GM12892 (cell line): ENCODE data around the gene UPB1.

Source experiments
- DNase-seq: peaks from one replicate; pipeline ENCODE4 v3.0.0; 2011; ENCODE audit not compliant: insufficient read length
- FAIRE-seq: peaks from 2 replicates; lab custom pipeline; 2011; peaks lifted over from hg19 to GRCh38; lab: Jason Lieb, UNC
- POLR2A ChIP-seq: IDR thresholded peaks from 2 replicates; pipeline ENCODE4 v1.6.1; 2011; ENCODE audit warnings: low read depth, low read length, control low read depth
- POLR2AphosphoS5 ChIP-seq: IDR thresholded peaks from 2 replicates; pipeline ENCODE4 v1.6.1; 2011; ENCODE audit warnings: low read depth, low read length, control low read depth
- TAF1 ChIP-seq: IDR thresholded peaks from 2 replicates; pipeline ENCODE4 v1.6.1; 2011; ENCODE audit warnings: low read depth, mild to moderate bottlenecking, control low read depth, low read length, borderline replicate concordance

The UPB1 gene

DNA sequence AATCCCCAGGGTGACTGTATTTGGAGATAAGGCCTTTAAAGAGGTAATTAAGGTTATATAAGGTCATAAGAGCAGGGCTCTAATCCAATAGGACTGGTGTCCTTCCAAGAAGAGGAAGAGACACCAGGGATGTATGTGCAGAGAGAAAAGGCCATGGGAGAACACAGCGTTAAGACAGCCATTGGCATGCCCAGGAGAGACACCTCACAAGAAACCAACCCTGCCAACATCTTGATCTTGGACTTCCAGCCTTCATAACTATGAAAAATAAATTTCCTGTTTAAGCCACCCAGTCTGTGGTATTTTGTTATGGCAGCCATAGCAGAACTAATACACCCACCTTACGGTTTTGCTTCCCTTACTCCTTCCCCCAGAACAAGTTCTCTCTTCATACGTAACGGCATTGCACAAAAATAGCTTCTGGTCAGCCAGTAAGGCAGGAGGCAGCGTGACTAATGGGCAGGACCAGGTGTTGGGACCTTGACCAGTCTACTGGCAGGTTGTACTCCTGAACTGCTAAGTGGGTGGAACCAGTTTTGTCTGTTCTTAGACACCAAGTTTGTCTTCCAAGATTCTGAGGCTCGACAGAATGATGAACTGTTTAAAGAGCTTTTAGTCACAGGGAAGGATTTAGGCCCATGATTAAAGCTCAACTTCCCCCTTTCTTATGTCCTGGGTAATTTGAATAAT, 31.9 kb upstream of the UPB1 start:
- TF ChIP-seq TAF1 = no peak
- TF ChIP-seq POLR2A = no peak
- TF ChIP-seq POLR2AphosphoS5 = no peak
- FAIRE-seq = no peak
- no peak for DNase-seq

DNA sequence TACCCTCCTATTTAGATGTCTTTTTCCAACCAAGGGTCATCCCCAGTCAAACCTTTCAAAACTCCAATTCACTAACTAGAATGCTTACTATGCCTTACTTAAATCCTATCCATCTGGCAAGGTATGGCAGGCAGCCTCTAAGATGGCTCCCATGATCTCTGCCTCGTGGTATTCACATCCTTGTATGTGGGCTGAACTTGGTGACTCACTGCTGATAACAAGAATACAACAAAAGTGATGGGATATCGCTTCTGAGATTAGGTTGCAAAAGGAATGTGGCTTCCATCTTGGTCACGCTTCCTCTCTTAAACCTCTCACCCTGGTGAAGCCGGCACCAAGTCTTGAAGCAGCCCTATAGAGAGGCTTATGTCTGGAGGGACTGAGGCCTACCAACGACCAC, 29.6 kb upstream of the UPB1 start:
- no peak for FAIRE-seq
- DNase-seq = no peak
- no peak for TF ChIP-seq POLR2A
- TF ChIP-seq POLR2AphosphoS5 = no peak
- no peak for TF ChIP-seq TAF1

DNA sequence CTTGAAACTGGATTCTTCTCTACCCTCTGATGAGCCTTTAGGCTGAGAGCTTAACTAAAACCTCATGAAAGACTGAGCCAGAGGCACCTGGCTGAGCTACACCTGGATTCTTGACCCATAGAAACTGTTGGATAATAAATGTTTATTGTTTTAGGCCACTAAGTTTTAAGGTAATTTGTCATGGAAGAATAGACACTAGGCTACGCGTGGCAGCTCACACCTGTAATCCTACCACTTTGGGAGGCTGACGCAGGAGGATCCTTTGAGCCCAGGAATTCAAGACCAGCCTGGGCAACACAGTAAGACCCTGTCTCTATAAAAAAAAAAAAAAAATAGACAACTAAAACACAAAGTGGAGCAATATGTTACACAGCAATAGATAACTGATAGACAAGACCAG, 29.2 kb upstream of the UPB1 start:
- no peak for DNase-seq
- no peak for TF ChIP-seq POLR2A
- TF ChIP-seq POLR2AphosphoS5 = no peak
- no peak for TF ChIP-seq TAF1
- no peak for FAIRE-seq

DNA sequence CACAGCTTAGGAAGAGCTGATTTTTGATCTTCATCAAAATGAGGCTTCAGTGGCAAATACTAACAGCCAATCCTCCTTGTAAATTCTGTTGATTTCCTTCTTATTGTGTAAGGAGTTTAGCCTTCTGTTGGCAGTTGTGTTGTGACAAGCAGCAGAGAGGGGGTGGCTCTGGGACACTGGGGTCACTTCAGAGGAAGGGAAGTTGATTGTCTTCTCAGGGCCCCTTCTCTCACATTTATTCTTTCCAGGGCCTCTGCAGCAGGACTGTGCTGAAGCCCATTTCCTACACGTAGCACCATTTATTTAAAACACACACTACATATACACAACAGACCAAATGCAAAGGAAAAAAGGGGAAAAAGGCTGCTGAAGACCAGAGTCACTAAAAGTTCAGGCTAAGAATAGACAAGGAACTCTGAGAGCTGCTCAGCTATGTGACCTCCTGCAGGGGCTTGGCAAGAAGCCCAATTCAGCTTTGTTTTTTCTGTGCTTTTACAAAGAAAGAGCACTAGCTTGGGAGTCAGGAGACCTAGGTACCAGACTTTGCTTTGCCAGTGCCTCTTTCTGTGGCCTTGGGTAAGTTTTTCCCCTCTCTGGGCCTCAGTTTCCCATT, 28.3 kb upstream of the UPB1 start:
- no peak for TF ChIP-seq POLR2AphosphoS5
- no peak for TF ChIP-seq POLR2A
- TF ChIP-seq TAF1 = no peak
- FAIRE-seq = no peak
- no peak for DNase-seq

DNA sequence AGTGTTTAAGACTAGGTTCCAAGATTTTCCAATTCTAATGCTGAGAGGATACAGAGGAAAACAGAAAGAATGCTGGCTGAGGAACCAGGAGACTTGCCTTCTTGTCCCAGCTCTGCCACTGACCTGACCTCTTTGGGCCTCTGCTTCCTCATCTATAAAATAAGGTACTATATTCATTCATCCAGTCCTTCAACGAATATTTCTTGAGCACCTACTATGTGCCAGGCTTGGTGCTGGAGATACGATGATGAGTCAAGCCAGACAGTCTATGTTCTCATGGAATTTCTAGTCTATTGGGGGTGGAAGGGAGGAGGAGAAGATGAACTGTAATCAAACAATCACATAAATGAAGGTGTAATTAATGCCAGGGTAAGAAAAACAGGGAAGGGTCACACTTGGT, 27.8 kb upstream of the UPB1 start:
- FAIRE-seq (no peak), DNase-seq (no peak)
- TF ChIP-seq POLR2A (no peak), POLR2AphosphoS5 (no peak), TAF1 (no peak)

DNA sequence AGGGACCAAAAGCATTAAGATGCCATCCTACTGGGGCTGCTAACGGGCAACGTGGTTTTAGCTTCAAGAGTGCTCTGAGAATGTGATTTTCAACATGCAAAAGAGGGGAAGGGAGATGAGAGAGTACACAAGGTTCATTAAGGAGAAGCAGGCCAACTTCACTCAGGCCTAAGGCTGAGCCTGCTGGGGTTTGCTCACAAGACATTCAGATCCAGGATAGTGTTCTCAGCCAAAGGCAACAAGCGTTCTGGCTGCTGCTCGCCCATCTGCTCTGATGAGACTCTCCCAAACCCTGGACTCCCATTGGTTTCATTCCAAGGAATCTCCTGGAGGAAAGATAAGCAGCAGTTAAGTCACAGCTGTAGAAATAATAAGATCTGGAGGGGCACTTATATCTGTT, 23.6 kb upstream of the UPB1 start:
- DNase-seq = no peak
- TF ChIP-seq POLR2A (no peak), POLR2AphosphoS5 (no peak), TAF1 (no peak)
- FAIRE-seq = no peak

DNA sequence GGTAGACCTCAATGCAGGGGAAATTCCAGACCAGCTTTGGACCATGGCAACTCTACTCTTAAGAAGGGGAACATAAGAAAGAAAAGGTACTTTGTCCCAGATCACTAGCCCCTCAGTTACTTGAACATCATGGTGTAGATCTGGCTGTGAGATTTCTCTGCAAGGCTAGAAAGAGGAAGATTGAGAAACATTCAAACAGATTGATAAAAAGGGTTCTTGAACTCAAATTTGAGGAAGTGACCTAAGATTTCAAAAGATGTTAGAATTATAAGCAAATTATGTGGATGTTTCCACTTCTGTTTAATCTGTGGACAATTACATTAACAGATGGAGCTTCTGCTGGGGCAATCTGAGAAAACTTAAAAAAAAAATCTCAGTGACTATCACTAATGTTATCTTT, 21.8 kb upstream of the UPB1 start:
- DNase-seq (no peak), FAIRE-seq (no peak)
- no peak for TF ChIP-seq POLR2A
- no peak for TF ChIP-seq POLR2AphosphoS5
- TF ChIP-seq TAF1 = no peak

DNA sequence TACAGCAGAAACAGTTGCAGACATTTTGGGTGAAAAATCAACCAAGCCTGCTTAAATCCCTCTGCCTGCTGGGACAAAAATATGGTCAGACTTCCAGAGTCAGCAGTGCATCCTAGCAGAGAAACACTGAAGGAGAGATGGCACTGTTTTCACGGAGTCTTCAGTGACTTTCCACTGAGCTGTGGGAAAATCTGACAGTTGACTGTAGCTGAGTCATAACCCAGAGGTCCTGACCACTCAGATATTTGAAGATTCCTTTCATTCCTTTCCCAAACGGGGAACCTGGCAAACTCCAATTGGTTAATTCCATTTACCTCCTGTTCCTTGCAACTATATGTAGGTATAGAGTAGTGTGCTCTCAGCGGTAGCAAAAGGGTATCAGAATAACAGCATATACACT, 20.9 kb upstream of the UPB1 start:
- no peak for FAIRE-seq
- TF ChIP-seq POLR2A (no peak), POLR2AphosphoS5 (no peak), TAF1 (no peak)
- DNase-seq = no peak

DNA sequence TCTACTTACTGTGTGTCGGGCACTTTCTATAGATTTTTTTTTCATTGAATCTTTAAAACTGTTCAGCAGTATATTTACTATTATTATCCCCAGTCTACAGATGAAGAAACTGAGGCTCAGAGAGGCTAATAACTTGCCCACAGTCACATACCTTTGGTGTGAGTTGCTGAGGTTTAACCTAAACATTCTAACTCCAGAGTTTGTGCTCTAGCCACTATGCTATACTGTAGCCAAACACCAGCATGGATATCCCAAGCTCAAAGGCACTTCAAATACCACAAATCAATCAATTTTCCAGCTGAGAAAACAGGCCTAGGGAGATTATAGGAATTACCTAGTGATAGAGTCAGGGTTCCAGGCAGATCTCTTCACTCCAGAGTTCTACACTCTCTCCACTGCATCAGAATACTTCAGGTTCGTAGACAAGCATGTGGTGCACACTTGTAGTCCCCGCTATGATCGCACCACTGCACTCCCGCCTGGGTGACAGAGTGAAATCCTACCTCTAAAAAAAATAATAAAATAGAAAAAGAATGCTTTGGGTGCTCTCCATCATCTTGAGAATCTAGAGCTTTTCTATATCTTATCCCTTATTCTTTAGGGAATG, 20.4 kb upstream of the UPB1 start:
- DNase-seq = no peak
- FAIRE-seq = no peak
- TF ChIP-seq TAF1 (no peak), POLR2A (no peak), POLR2AphosphoS5 (no peak)

DNA sequence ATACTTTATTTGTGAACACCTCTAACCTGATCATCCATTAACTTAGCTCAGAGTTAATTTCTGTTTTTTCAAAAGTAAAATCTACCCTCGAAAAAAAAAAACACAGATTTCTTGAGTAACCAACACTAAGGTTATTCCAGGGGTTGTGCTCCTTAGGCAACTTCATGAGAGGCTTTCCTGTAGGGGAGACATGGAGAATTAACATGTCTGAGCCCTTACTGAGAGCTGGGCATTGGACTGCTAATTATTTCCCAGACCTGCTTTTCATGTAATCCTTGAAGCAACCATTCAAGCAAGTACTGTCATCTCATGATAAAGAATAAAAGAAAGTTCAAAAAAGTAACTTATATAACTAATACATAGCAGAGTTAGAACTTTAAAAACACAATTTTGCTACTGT, 13.5 kb upstream of the UPB1 start:
- TF ChIP-seq TAF1 (no peak), POLR2A (no peak), POLR2AphosphoS5 (no peak)
- no peak for DNase-seq
- no peak for FAIRE-seq

DNA sequence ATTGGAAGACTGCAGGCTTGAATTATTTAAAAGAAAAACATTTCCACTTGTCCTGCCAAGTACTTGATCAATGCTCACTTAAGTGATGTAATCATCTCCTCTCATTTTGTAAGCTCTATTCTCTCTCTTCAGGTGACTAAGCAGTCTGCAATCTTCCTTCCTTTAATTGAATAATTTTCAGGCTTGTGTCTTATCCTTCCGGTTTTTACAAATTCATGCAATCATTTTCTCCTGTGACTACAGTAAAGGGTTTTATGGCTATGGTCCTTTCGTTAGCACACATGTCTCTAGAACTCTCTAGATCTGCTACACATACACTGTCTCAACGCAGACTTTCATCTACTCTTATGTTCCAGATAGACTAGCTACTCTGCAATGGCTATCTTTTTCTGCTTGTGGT, 12.6 kb upstream of the UPB1 start:
- FAIRE-seq = no peak
- no peak for TF ChIP-seq POLR2AphosphoS5
- no peak for DNase-seq

DNA sequence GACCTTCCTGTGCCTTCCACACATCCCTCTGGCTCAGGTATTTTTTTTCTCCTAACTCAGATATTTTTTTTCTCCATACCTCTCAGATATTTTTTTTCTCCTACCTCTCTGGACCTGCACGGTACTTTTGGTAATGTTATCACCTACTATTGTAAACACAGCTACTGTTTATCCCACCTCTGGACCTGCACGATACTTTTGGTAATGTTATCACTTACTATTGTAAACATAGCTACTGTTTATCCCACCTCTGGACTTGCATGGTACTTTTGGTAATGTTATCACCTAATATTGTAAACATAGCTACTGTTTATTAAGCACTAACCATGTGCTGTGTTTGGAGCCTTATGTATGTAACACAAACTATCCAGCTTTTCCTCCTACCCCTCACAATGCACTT, 12.1 kb upstream of the UPB1 start:
- no peak for FAIRE-seq
- DNase-seq = no peak
- TF ChIP-seq POLR2A (no peak), POLR2AphosphoS5 (no peak)
